GM23338 (cell line): ENCODE data around the gene SON. TPM values are rescaled to one million over a fixed set of nuclear protein-coding genes. Genes with fewer than 3 reads are reported as not detected.

ENCODE experiments used
- ATAC-seq: fragments of 200-7000 bp; cut with Tn5 transposase; 3 replicates; pipeline ENCODE4 v1.9.1; 2020
- DNase-seq: peaks from one replicate; pipeline ENCODE4 v3.0.0-alpha.2; 2015; ENCODE audit warnings: low spot score
- H2AFZ ChIP-seq: fragments of 200-600 bp; sonication (generic); 2 replicates; pipeline ENCODE4 v1.8.0; 2016; ENCODE audit warnings: antibody characterized with exemption, mild to moderate bottlenecking, moderate library complexity
- H3F3A ChIP-seq: fragments of 200-600 bp; sonication (generic); replicated peaks from 2 replicates; pipeline ENCODE4 v1.8.0; 2017; ENCODE audit warnings: antibody characterized with exemption, mixed run types, low read depth
- H3K27ac ChIP-seq: fragments of 200-600 bp; sonication (generic); 2 replicates; pipeline ENCODE4 v1.6.1; 2016; ENCODE audit warnings: low read depth
- H3K27me3 ChIP-seq: fragments of 200-600 bp; sonication (generic); 2 replicates; pipeline ENCODE4 v1.8.0; 2016; ENCODE audit warnings: mild to moderate bottlenecking, mixed run types, moderate library complexity; ENCODE audit not compliant: insufficient read depth
- H3K36me3 ChIP-seq: fragments of 200-600 bp; sonication (generic); 2 replicates; pipeline ENCODE4 v1.8.0; 2016; ENCODE audit warnings: mild to moderate bottlenecking; ENCODE audit not compliant: insufficient read depth
- H3K4me1 ChIP-seq: fragments of 200-600 bp; sonication (generic); 2 replicates; pipeline ENCODE4 v1.8.0; 2016; ENCODE audit warnings: mild to moderate bottlenecking, moderate library complexity; ENCODE audit not compliant: insufficient read depth
- H3K4me2 ChIP-seq: fragments of 200-600 bp; sonication (generic); 2 replicates; pipeline ENCODE4 v1.7.1; 2017; ENCODE audit warnings: mixed run types
- H3K4me3 ChIP-seq: fragments of 200-600 bp; sonication (generic); 2 replicates; pipeline ENCODE4 v1.6.1; 2016; ENCODE audit warnings: mixed run types
- H3K79me2 ChIP-seq: fragments of 200-600 bp; sonication (generic); replicated peaks from 2 replicates; pipeline ENCODE4 v1.8.0; 2017; ENCODE audit warnings: mild to moderate bottlenecking; ENCODE audit not compliant: insufficient read depth
- H3K9me2 ChIP-seq: fragments of 200-600 bp; sonication (generic); 2 replicates; pipeline ENCODE4 v1.8.0; 2017; ENCODE audit not compliant: insufficient read depth
- H4K20me1 ChIP-seq: fragments of 200-600 bp; sonication (generic); replicated peaks from 2 replicates; pipeline ENCODE4 v1.8.0; 2017; ENCODE audit warnings: mild to moderate bottlenecking; ENCODE audit not compliant: insufficient read depth
- H3K27ac Mint-ChIP-seq: 2 replicates; pipeline ENCODE4 v1.8.0; 2020; ENCODE audit warnings: inconsistent platforms, mild to moderate bottlenecking, moderate library complexity, mixed read lengths
- H3K27me3 Mint-ChIP-seq: 3 replicates; pipeline ENCODE4 v1.8.0; 2022; ENCODE audit warnings: low read depth, mild to moderate bottlenecking, moderate library complexity, mixed read lengths, inconsistent platforms; ENCODE audit not compliant: insufficient read depth, poor library complexity
- H3K36me3 Mint-ChIP-seq: 3 replicates; pipeline ENCODE4 v1.8.0; 2021; ENCODE audit warnings: low read depth, mild to moderate bottlenecking, inconsistent platforms, moderate library complexity, mixed read lengths
- H3K4me1 Mint-ChIP-seq: 3 replicates; pipeline ENCODE4 v1.8.0; 2020; ENCODE audit warnings: mild to moderate bottlenecking, inconsistent platforms, mixed read lengths
- H3K4me3 Mint-ChIP-seq: 3 replicates; pipeline ENCODE4 v1.8.0; 2021; ENCODE audit warnings: moderate library complexity, mild to moderate bottlenecking, inconsistent platforms, mixed read lengths
- H3K9me3 Mint-ChIP-seq: 3 replicates; pipeline ENCODE4 v1.8.0; 2020; ENCODE audit warnings: moderate library complexity, mild to moderate bottlenecking, inconsistent platforms, mixed read lengths
- CREB1 ChIP-seq: fragments of 250-450 bp; sonication (Bioruptor Pico); IDR thresholded peaks from 2 replicates; pipeline ENCODE4 v1.5.0; 2020; ENCODE audit warnings: low read depth, mild to moderate bottlenecking, moderate library complexity
- ETS1 ChIP-seq: IDR thresholded peaks from 2 replicates; pipeline ENCODE4 v1.6.1; 2016; ENCODE audit warnings: antibody characterized with exemption
- EZH2 ChIP-seq: fragments of 200-600 bp; sonication (generic); IDR thresholded peaks from one replicate; pipeline ENCODE4 v1.8.0; 2017; ENCODE audit warnings: antibody characterized with exemption, mild to moderate bottlenecking, low read depth; ENCODE audit not compliant: unreplicated experiment
- EZH2phosphoT487 ChIP-seq: fragments of 200-600 bp; sonication (generic); IDR thresholded peaks from one replicate; pipeline ENCODE4 v1.8.1; 2018; ENCODE audit warnings: antibody characterized with exemption; ENCODE audit not compliant: unreplicated experiment
- JUNB ChIP-seq: IDR thresholded peaks from one replicate; pipeline ENCODE4 v1.6.1; 2016; ENCODE audit warnings: antibody characterized with exemption; ENCODE audit not compliant: unreplicated experiment
- NANOG ChIP-seq: IDR thresholded peaks from 2 replicates; pipeline ENCODE4 v1.6.1; 2016; ENCODE audit warnings: antibody characterized with exemption, borderline replicate concordance
- POLR2AphosphoS5 ChIP-seq: IDR thresholded peaks from 2 replicates; pipeline ENCODE4 v1.6.1; 2016; ENCODE audit warnings: antibody characterized with exemption, low read depth
- REST ChIP-seq: IDR thresholded peaks from one replicate; pipeline ENCODE4 v1.6.1; 2018; ENCODE audit warnings: antibody characterized with exemption; ENCODE audit not compliant: unreplicated experiment
- STAT1 ChIP-seq: IDR thresholded peaks from one replicate; pipeline ENCODE4 v1.6.1; 2016; ENCODE audit warnings: antibody characterized with exemption; ENCODE audit not compliant: unreplicated experiment
- ZNF114 ChIP-seq: fragments of 250-450 bp; sonication (Bioruptor Pico); IDR thresholded peaks from 2 replicates; pipeline ENCODE4 v1.5.0; 2020; ENCODE audit warnings: mild to moderate bottlenecking, moderate library complexity
- ZNF331 ChIP-seq: fragments of 250-450 bp; sonication (Bioruptor Pico); IDR thresholded peaks from 2 replicates; pipeline ENCODE4 v1.5.0; 2020; ENCODE audit warnings: low read depth, mild to moderate bottlenecking, moderate library complexity
- ZNF462 ChIP-seq: fragments of 250-450 bp; sonication (Bioruptor Pico); IDR thresholded peaks from 2 replicates; pipeline ENCODE4 v1.5.0; 2020; ENCODE audit warnings: mild to moderate bottlenecking, moderate library complexity
- polyA plus RNA-seq: library from polyadenylated mRNA; unstranded; fragments of >200 nt; fragmentation: Nextera tagmentation; extraction: Ambion mirVana; gene quantifications from 2 replicates; pipeline ENCODE4 v1.2.1, GENCODE V29; 2016
- total RNA-seq: library from RNA; depleted of rRNA; stranded (reverse); fragments of >200 nt; shearing (Covaris generic); gene quantifications from 2 replicates; pipeline ENCODE4 v1.2.3, GENCODE V29; 2014
- TF ChIP-seq, protein P1 (sequence below), 2 experiments: fragments of 200-600 bp in 1 of 2; sonication (generic) in 1 of 2; conservative IDR thresholded peaks; 2 replicates each; pipeline versions ENCODE4 v1.5.1 to v1.6.1; 2016 to 2017; ENCODE audit warnings: antibody characterized with exemption in 2 of 2, low read depth in 2 of 2, mild to moderate bottlenecking in 2 of 2, moderate library complexity in 1 of 2

SON gene
- total and polyA plus RNA-seq, 2 experiments from 2014 or later: 361 to 1,421 TPM

GRCh38 chr21:33618407-33618806, 75.6 kb downstream of the SON start:
- Mint-ChIP-seq H3K36me3 (peaks cover 22% of the 10 kb centered on the region), H3K27ac (no peak overlapping the region), H3K4me3 (no peak overlapping the region), H3K27me3 (peaks cover 2% of the 10 kb centered on the region), H3K9me3 (no peaks in the 10 kb centered on the region; the same call in 2 of the 3 replicates), H3K4me1 (peaks cover 16% of the 10 kb centered on the region)
- Histone ChIP-seq H3K4me1 (peaks cover 13% of the 10 kb centered on the region; the same call in 1 of the 2 replicates), H3K36me3 (no peaks in the 10 kb centered on the region), H3K27ac (no peak overlapping the region), H3K4me2 (no peak overlapping the region), H3F3A (no peaks in the 10 kb centered on the region), H3K4me3 (no peak overlapping the region), H3K27me3 (no peaks in the 10 kb centered on the region), H3K79me2 (no peaks in the 10 kb centered on the region), H4K20me1 (no peaks in the 10 kb centered on the region), H3K9me2 (no peaks in the 10 kb centered on the region), H2AFZ (no peak overlapping the region)
- TF ChIP-seq EZH2phosphoT487 (no peak), CREB1 (CRISPR knock-in tag) (no peak), POLR2AphosphoS5 (no peak), ZNF462 (CRISPR knock-in tag) (no peak), JUNB (no peak), EZH2 (no peak), NANOG (no peak), ZNF331 (CRISPR knock-in tag) (no peak), ETS1 (no peak), STAT1 (no peak), ZNF114 (CRISPR knock-in tag) (no peak), REST (no peak)
- TF ChIP-seq, protein P1, sequence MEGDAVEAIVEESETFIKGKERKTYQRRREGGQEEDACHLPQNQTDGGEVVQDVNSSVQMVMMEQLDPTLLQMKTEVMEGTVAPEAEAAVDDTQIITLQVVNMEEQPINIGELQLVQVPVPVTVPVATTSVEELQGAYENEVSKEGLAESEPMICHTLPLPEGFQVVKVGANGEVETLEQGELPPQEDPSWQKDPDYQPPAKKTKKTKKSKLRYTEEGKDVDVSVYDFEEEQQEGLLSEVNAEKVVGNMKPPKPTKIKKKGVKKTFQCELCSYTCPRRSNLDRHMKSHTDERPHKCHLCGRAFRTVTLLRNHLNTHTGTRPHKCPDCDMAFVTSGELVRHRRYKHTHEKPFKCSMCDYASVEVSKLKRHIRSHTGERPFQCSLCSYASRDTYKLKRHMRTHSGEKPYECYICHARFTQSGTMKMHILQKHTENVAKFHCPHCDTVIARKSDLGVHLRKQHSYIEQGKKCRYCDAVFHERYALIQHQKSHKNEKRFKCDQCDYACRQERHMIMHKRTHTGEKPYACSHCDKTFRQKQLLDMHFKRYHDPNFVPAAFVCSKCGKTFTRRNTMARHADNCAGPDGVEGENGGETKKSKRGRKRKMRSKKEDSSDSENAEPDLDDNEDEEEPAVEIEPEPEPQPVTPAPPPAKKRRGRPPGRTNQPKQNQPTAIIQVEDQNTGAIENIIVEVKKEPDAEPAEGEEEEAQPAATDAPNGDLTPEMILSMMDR (conservative IDR thresholded peaks at IDR 0.05; ENCODE audit: low read depth in 2 of 2): no peak
- ATAC-seq (no peak), DNase-seq (peak; percentile 20)
